G401 (cell line): ENCODE results near the gene C17orf50. TPM values are rescaled to one million over a fixed set of nuclear protein-coding genes. Genes with fewer than 3 reads are reported as not detected.
"Not testable (repeated sequence)": the region's sequence is repeated elsewhere in the genome, so short reads cannot be mapped to it uniquely, and the experiment has no call there.

Source experiments
- DNase-seq: peaks from one replicate; pipeline ENCODE4 v3.0.0-alpha.2; 2015; ENCODE audit warnings: low spot score
- in situ Hi-C: cut with HindIII; loops from 2 replicates; pipeline ENCODE4 v1.10.0; 2016; ENCODE audit warnings: low sequenced_read_pairs, mixed read lengths
- total RNA-seq: library from RNA; depleted of rRNA; stranded (reverse); fragments of >200 nt; shearing (Covaris generic); gene quantifications from 2 replicates; pipeline ENCODE4 v1.2.3, GENCODE V29; 2014

Gene C17orf50
- total RNA-seq, 1 experiment from 2014 or later = not detected

GRCh38 chr17:35749560-35750412 lies 10.9 kb upstream of the C17orf50 start:
- DNase-seq = no peak
- in situ Hi-C loops = no loop called here

- DNase-seq = no peak
- in situ Hi-C loops = no loop called here
Observed at GRCh38 chr17:35750526-35751395, 9.9 kb upstream of the C17orf50 start.

- in situ Hi-C loops, DNase-seq: not testable (repeated sequence)
Observed at GRCh38 chr17:35751541-35751940, 9.1 kb upstream of the C17orf50 start.

GRCh38 chr17:35752471-35752870 lies 8.2 kb upstream of the C17orf50 start:
- in situ Hi-C loops = no loop called here
- DNase-seq = no peak

GRCh38 chr17:35752945-35753764 lies 7.5 kb upstream of the C17orf50 start, which contains the start of gene GAS2L2:
GAS2L2 (minus strand) TSS chr17:35753239; CDS start chr17:35752850, 389 bp downstream.
- no peak for DNase-seq
- in situ Hi-C loops = no loop called here

- in situ Hi-C loops = no loop called here
- DNase-seq = no peak
Observed at GRCh38 chr17:35757243-35757642, 3.4 kb upstream of the C17orf50 start.

GRCh38 chr17:35761601-35762000 lies 914 bp downstream of the C17orf50 start:
- no peak for DNase-seq
- in situ Hi-C loops = no loop called here

- DNase-seq = no peak
- in situ Hi-C loops = no loop called here
Observed at GRCh38 chr17:35763767-35764122, 3.1 kb downstream of the C17orf50 start.

GRCh38 chr17:35764123-35764991 lies 3.7 kb downstream of the C17orf50 start:
- DNase-seq = peak; percentile 82
- in situ Hi-C loops = no loop called here

- in situ Hi-C loops = no loop called here
- peak; percentile 14 for DNase-seq
Observed at GRCh38 chr17:35765086-35765710, 4.5 kb downstream of the C17orf50 start.

GRCh38 chr17:35765756-35766488 lies 5.2 kb downstream of the C17orf50 start:
- DNase-seq = no peak
- in situ Hi-C loops = no loop called here

GRCh38 chr17:35766489-35766877 lies 5.8 kb downstream of the C17orf50 start:
- in situ Hi-C loops = no loop called here
- DNase-seq = no peak

GRCh38 chr17:35766903-35767510 lies 6.3 kb downstream of the C17orf50 start:
- DNase-seq = peak; percentile 46
- in situ Hi-C loops = no loop called here

GRCh38 chr17:35768797-35769196 lies 8.1 kb downstream of the C17orf50 start:
- DNase-seq = no peak
- in situ Hi-C loops = no loop called here

GRCh38 chr17:35769895-35770486 lies 9.3 kb downstream of the C17orf50 start:
- DNase-seq = no peak
- in situ Hi-C loops = no loop called here

- in situ Hi-C loops = no loop called here
- no peak for DNase-seq
Observed at GRCh38 chr17:35773129-35773528, 12.4 kb downstream of the C17orf50 start.
